DOHH2 (cell line): Measurements from ENCODE around the gene KRTAP5-3.

Source experiments
- EZH2phosphoT487 ChIP-seq: fragments of 200-600 bp; sonication (generic); IDR thresholded peaks from 2 replicates; pipeline ENCODE4 v1.6.1; 2017; ENCODE audit warnings: borderline replicate concordance, mild to moderate bottlenecking, antibody characterized with exemption, low read length, moderate library complexity, mixed read lengths
- TF ChIP-seq, protein P1 (sequence below): fragments of 200-600 bp; sonication (generic); IDR thresholded peaks from one replicate; pipeline ENCODE4 v1.5.1; 2014; ENCODE audit warnings: antibody characterized with exemption, mild to moderate bottlenecking, low read depth, low read length; ENCODE audit not compliant: poor library complexity, severe bottlenecking

DNA sequence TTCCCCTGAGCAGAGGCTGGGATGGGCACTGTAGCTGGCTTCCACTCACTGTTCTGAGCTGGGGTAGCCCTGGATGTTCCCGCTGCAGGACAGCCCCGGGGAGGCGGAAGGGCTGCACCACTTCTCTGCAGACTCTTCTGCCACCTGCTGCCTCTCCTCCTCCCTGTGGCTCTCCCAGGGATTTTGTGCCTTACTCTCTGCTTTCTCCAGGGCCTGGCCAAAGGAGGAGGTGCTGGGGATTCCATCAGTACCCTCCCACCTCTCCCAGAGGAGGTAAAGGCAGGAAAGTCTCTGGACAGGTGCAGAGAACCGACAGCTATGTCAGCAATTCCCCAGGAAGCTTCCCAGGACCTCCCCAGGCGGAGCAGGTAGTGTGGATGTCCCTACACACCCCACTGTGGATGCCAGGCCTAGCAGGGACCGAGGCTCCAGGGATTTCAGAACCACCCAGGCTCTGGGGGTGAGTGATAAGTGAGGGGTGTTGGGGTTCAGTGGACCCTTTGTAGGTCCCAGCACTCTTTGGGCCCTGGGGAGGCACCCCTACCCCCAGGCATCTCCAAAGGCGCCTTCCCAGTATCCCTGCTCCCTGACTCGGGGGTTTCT, 47.5 kb downstream of the KRTAP5-3 start:
- TF ChIP-seq, protein P1, sequence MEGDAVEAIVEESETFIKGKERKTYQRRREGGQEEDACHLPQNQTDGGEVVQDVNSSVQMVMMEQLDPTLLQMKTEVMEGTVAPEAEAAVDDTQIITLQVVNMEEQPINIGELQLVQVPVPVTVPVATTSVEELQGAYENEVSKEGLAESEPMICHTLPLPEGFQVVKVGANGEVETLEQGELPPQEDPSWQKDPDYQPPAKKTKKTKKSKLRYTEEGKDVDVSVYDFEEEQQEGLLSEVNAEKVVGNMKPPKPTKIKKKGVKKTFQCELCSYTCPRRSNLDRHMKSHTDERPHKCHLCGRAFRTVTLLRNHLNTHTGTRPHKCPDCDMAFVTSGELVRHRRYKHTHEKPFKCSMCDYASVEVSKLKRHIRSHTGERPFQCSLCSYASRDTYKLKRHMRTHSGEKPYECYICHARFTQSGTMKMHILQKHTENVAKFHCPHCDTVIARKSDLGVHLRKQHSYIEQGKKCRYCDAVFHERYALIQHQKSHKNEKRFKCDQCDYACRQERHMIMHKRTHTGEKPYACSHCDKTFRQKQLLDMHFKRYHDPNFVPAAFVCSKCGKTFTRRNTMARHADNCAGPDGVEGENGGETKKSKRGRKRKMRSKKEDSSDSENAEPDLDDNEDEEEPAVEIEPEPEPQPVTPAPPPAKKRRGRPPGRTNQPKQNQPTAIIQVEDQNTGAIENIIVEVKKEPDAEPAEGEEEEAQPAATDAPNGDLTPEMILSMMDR, result no peak
- TF ChIP-seq EZH2phosphoT487, result no peak
